HCT116 (cell line): ENCODE results near the gene PDPK1. TPM values are rescaled to one million over a fixed set of nuclear protein-coding genes. Genes with fewer than 3 reads are reported as not detected.
A peak's percentile ranks its signal among the peaks of the same experiment; 100 is the strongest.

Experiments used
- ATAC-seq: fragments of 200-7000 bp; cut with Tn5 transposase; 2 replicates; pipeline ENCODE4 v1.9.1; 2020; ENCODE audit warnings: mild to moderate bottlenecking, moderate library complexity
- BruUV-seq: library from RNA; stranded (reverse); fragments of 400-500 nt; replicated peaks from 2 replicates; lab custom pipeline; 2021; lab: Mats Ljungman, UMichigan
- CTCF ChIA-PET: fragments of 300-600 bp; sonication (Branson Sonifier 250); formaldehyde crosslinking; loops from one replicate; lab custom pipeline; 2021; ENCODE audit warnings: antibody characterized with exemption; lab: Charles Lee
- POLR2A ChIA-PET: fragments of 300-600, 350-600 bp; sonication (Branson Sonifier 250); formaldehyde crosslinking; loops from one replicate; lab custom pipeline; 2021; ENCODE audit warnings: antibody characterized with exemption; lab: Charles Lee
- RAD21 ChIA-PET, 2 experiments: fragments of 300-600 bp; sonication (Branson Sonifier 250); formaldehyde crosslinking; loops; one replicate each; lab custom pipeline; 2023; ENCODE audit warnings: low total read pairs in 2 of 2; ENCODE audit not compliant: uncharacterized antibody in 2 of 2, unreplicated experiment in 2 of 2, low non-redundant PET in 1 of 2; lab: Charles Lee
- DNase-seq: peaks from one replicate; pipeline ENCODE4 v3.0.0-alpha.2; 2010; ENCODE audit warnings: low read depth, low spot score
- H2AFZ ChIP-seq: fragments of 200-600 bp; shearing (Covaris generic), sonication (generic); 2 replicates; pipeline ENCODE4 v1.6.1; 2017; ENCODE audit warnings: low read depth, mixed run types, mixed read lengths, antibody characterized with exemption, low read length; ENCODE audit not compliant: poor library complexity, severe bottlenecking
- H3K27ac ChIP-seq: 2 replicates; pipeline ENCODE4 v1.5.1; 2012; ENCODE audit warnings: low read depth, low read length
- H3K27me3 ChIP-seq: fragments of 200-600 bp; sonication (generic); 2 replicates; pipeline ENCODE4 v1.6.1; 2016; ENCODE audit warnings: mixed run types, low read length, mixed read lengths; ENCODE audit not compliant: insufficient read depth
- H3K36me3 ChIP-seq, 2 experiments: fragments of 200-500 bp in 1 of 2; fragments of 200-600 bp in 1 of 2; sonication (Bioruptor generic) in 1 of 2; sonication (generic) in 1 of 2; 2 replicates each; pipeline versions ENCODE4 v1.5.1 to v1.6.1; 2014 to 2016; ENCODE audit warnings: low read length in 2 of 2, inconsistent platforms in 1 of 2, mixed read lengths in 1 of 2, mixed run types in 1 of 2; ENCODE audit not compliant: insufficient read depth in 2 of 2, control insufficient read depth in 1 of 2
- H3K4me1 ChIP-seq, 2 experiments: fragments of 200-600 bp in 1 of 2; sonication (generic) in 1 of 2; 2 replicates each; pipeline versions ENCODE4 v1.5.1 to v1.6.1; 2012 to 2017; ENCODE audit warnings: low read length in 2 of 2, inconsistent platforms in 1 of 2, mild to moderate bottlenecking in 1 of 2, mixed read lengths in 1 of 2, mixed run types in 1 of 2, moderate library complexity in 1 of 2; ENCODE audit not compliant: insufficient read depth in 2 of 2, control insufficient read depth in 1 of 2
- H3K4me2 ChIP-seq: fragments of 200-600 bp; sonication (generic); 2 replicates; pipeline ENCODE4 v1.6.1; 2017; ENCODE audit warnings: mixed run types, low read length, mixed read lengths
- H3K4me3 ChIP-seq, 2 experiments: fragments of 200-600 bp in 1 of 2; sonication (generic) in 1 of 2; replicated peaks in 1 of 2; 2 replicates each; pipeline ENCODE4 v1.5.1; 2011 to 2016; ENCODE audit warnings: low read length in 2 of 2, control low read depth in 1 of 2, low read depth in 1 of 2, mild to moderate bottlenecking in 1 of 2, mixed read lengths in 1 of 2, mixed run types in 1 of 2
- H3K79me2 ChIP-seq: fragments of 200-600 bp; sonication (generic); 2 replicates; pipeline ENCODE4 v1.6.1; 2017; ENCODE audit warnings: mild to moderate bottlenecking, mixed run types, low read length, moderate library complexity, mixed read lengths; ENCODE audit not compliant: insufficient read depth
- H3K9ac ChIP-seq: fragments of 200-600 bp; sonication (generic); 2 replicates; pipeline ENCODE4 v1.6.1; 2016; ENCODE audit warnings: low read length, mixed read lengths
- H3K9me2 ChIP-seq: fragments of 200-600 bp; sonication (generic), shearing (Covaris generic); 2 replicates; pipeline ENCODE4 v1.6.1; 2017; ENCODE audit warnings: mixed run types, mild to moderate bottlenecking, moderate library complexity; ENCODE audit not compliant: insufficient read depth
- H3K9me3 ChIP-seq, 2 experiments: fragments of 200-500 bp in 1 of 2; fragments of 200-600 bp in 1 of 2; sonication (Bioruptor generic) in 1 of 2; sonication (generic) in 1 of 2; 2 replicates each; pipeline ENCODE4 v1.6.1; 2014 to 2017; ENCODE audit warnings: low read length in 2 of 2, mixed read lengths in 2 of 2, inconsistent platforms in 1 of 2, low read depth in 1 of 2, mild to moderate bottlenecking in 1 of 2, mixed run types in 1 of 2, moderate library complexity in 1 of 2; ENCODE audit not compliant: control insufficient read depth in 1 of 2, insufficient read depth in 1 of 2
- H4K20me1 ChIP-seq: fragments of 200-600 bp; sonication (generic), shearing (Covaris generic); 2 replicates; pipeline ENCODE4 v1.6.1; 2017; ENCODE audit warnings: mixed run types, mild to moderate bottlenecking, moderate library complexity; ENCODE audit not compliant: insufficient read depth
- TCF7L2 ChIP-seq: IDR thresholded peaks from 2 replicates; pipeline ENCODE4 v1.7.0; 2011; ENCODE audit warnings: borderline replicate concordance, inconsistent platforms; ENCODE audit not compliant: insufficient read depth, insufficient read length; ENCODE audit errors: extremely low read depth
- intact Hi-C: fragments of 100-400 bp; cut with micrococcal nuclease; formaldehyde crosslinking; loops from 2 replicates; pipeline ENCODE4 v1.10.0; 2022
- total RNA-seq: library from RNA; stranded (reverse); gene quantifications from one replicate; pipeline ENCODE4 v1.2.1, GENCODE V29; 2021; ENCODE audit not compliant: unreplicated experiment
- TF ChIP-seq, protein P1 (sequence below), 3 experiments: fragments of 200-600 bp in 1 of 3; sonication (generic) in 1 of 3; IDR thresholded peaks in 2 of 3; conservative IDR thresholded peaks in 1 of 3; 2 replicates each; pipeline ENCODE4 v1.5.1; 2012 to 2017; ENCODE audit warnings: low read depth in 2 of 3, low read length in 2 of 3, antibody characterized with exemption in 1 of 3, borderline replicate concordance in 1 of 3, control low read depth in 1 of 3, mild to moderate bottlenecking in 1 of 3, mixed read lengths in 1 of 3, mixed run types in 1 of 3, moderate library complexity in 1 of 3; ENCODE audit not compliant: insufficient read depth in 1 of 3

Gene PDPK1
- total RNA-seq, 1 experiment from 2014 or later = 36.1 TPM

DNA sequence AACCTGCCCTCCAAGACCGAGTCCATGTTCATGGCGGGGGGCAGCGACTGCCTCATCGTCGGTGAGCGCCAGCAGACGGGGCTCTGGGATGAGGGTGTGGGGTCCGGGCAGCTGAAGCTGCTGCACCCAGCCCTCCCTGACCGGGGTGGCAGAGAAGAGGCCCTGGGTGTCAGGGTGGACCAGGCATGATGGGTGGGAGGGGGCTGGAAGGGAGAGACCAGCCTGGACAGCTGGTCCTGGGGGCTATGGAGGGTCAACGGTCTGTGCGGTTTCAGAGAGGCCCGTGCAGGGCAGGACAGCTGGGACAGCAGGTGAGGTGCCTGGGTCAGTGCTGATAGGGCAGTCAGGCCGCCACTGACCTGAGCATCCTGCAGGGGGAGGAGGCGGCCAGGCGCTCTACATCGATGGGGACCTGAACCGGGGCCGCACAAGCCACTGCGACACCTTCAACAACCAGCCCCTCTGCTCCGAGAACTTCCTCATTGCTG lies 37.3 kb upstream of the PDPK1 start:
- intact Hi-C loops = loop anchor here (5.0 to 10.0 kb wide), 3 partner anchors 158 to 306 kb away; partner anchors contain the start of genes ABCA3, CASKIN1 and RNPS1
- no TSS peak for BruUV-seq
- RAD21 ChIA-PET = no interaction called here
- no peak for TF ChIP-seq TCF7L2
- TF ChIP-seq, protein P1, sequence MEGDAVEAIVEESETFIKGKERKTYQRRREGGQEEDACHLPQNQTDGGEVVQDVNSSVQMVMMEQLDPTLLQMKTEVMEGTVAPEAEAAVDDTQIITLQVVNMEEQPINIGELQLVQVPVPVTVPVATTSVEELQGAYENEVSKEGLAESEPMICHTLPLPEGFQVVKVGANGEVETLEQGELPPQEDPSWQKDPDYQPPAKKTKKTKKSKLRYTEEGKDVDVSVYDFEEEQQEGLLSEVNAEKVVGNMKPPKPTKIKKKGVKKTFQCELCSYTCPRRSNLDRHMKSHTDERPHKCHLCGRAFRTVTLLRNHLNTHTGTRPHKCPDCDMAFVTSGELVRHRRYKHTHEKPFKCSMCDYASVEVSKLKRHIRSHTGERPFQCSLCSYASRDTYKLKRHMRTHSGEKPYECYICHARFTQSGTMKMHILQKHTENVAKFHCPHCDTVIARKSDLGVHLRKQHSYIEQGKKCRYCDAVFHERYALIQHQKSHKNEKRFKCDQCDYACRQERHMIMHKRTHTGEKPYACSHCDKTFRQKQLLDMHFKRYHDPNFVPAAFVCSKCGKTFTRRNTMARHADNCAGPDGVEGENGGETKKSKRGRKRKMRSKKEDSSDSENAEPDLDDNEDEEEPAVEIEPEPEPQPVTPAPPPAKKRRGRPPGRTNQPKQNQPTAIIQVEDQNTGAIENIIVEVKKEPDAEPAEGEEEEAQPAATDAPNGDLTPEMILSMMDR (IDR thresholded peaks at IDR 0.05 in 2 of 3, conservative IDR thresholded peaks at IDR 0.05 in 1 of 3; ENCODE audit: borderline replicate concordance in 1 of 3, insufficient read depth in 1 of 3, low read depth in 2 of 3, low read length in 2 of 3) = 0 out of 6 replicates have a peak, but pooled peaks of 1 of the 3 experiments have one; percentile 6
- TF ChIP-seq, all 23 proteins: peak for 1
- Histone ChIP-seq H2AFZ (no peak overlapping the region), H3K4me3 (no peak overlapping the region), H4K20me1 (no peaks in the 10 kb centered on the region), H3K9ac (no peak overlapping the region), H3K4me2 (no peak overlapping the region), H3K4me1 (peaks cover 3 to 12% of the 10 kb centered on the region in 2 experiments; a peak in 3 of 4 replicates), H3K27me3 (no peaks in the 10 kb centered on the region), H3K36me3 (peaks cover 0 to 4% of the 10 kb centered on the region in 2 experiments; a peak in 1 of 4 replicates), H3K9me2 (no peaks in the 10 kb centered on the region), H3K27ac (no peak overlapping the region), H3K9me3 (no peaks in the 10 kb centered on the region), H3K79me2 (no peaks in the 10 kb centered on the region)
- ChIA-PET POLR2A (interaction anchor here (1.0 kb wide), 1 partner anchor 31 kb away, joined by 3 read pairs; no protein-coding TSS in a partner anchor), CTCF (interaction anchor here (0.5 to 1.7 kb wide), 9 partner anchors 11 to 635 kb away, joined by 3 to 15 read pairs (median 5); partner anchors contain the start of gene ECI1)
- DNase-seq = no peak
- ATAC-seq = peak; percentile 48
